ENCODE results near the gene ZBTB5.
A peak's percentile ranks its signal among the peaks of the same experiment; 100 is the strongest.
"Not testable (repeated sequence)": the region's sequence is repeated elsewhere in the genome, so short reads cannot be mapped to it uniquely, and the experiment has no call there.

Gene ZBTB5

DNA sequence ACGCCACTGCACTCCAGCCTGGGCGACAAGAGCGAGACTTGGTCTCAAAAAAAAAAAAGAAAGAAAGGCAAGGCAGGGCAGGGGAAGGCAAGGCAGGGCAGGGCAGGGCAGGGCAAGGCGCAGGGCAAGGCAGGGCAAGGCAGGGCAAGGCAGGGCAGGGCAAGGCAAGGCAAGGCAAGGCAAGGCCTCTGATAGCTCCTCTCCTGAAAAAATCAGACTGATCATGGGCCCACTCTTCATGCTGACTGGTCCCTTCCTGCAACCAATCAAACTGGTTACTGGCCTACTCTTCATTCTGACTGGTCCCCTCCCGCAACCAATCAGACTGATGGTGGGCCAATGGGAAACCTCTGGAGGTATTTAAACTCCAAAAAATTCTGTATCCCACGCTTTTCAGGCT lies 3.4 kb upstream of the ZBTB5 start:
- no peak for DNase-seq (ENCODE audit: low read depth)
- no peak for TF ChIP-seq CTCF (conservative IDR thresholded peaks at IDR 0.05; ENCODE audit: low read depth, low read length)
- no peak overlapping the region for H3K4me3 ChIP-seq (ENCODE audit: low read length)

- not testable (repeated sequence) for DNase-seq (ENCODE audit: low read depth); H3K4me3 ChIP-seq (ENCODE audit: low read length)
These were observed 2.3 kb upstream of the ZBTB5 start for GRCh38 chr9:37467530-37467929.

DNA sequence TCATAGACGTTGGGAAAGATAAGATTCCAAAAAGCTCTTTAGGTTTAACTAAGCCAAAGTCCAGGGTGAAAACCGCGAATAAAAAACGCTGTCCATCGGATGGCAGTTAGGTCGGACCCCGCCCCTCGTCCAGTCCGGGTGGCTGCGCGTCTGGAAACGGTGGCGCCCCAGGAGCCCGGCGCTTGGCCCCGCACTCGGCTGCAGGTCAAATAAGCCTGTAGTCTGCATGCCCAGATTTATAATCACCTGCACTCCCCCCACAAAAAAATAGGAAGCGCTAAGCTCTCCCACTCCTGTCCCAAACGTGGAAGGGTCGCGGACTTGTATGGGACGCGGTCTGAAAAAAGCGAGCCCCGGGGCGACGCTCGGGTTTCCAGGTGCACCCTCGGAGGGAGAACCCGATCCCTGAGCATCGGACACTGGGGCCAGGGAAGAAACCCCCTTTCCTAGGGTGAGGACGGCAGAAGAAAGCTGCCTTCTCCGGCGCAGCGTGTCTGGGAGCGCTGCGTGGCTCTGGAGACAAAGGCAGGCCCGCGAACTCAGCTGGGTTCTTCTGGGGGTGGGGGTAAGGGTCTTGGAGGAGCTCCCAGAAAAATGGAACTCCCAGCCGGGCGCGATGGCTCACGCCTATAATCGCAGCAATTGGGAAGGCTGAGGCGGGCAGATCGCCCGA lies 923 bp upstream of the ZBTB5 start:
- no peak for DNase-seq (ENCODE audit: low read depth)
- peak overlapping the region; percentile 89 for H3K4me3 ChIP-seq (ENCODE audit: low read length)
- no peak for TF ChIP-seq CTCF (conservative IDR thresholded peaks at IDR 0.05; ENCODE audit: low read depth, low read length)

- peak overlapping the region; percentile 89 for H3K4me3 ChIP-seq (ENCODE audit: low read length)
- DNase-seq (ENCODE audit: low read depth) = peak; percentile 26
- TF ChIP-seq CTCF (conservative IDR thresholded peaks at IDR 0.05; ENCODE audit: low read depth, low read length) = no peak
These were observed 613 bp downstream of the ZBTB5 start for GRCh38 chr9:37464426-37465248.

DNA sequence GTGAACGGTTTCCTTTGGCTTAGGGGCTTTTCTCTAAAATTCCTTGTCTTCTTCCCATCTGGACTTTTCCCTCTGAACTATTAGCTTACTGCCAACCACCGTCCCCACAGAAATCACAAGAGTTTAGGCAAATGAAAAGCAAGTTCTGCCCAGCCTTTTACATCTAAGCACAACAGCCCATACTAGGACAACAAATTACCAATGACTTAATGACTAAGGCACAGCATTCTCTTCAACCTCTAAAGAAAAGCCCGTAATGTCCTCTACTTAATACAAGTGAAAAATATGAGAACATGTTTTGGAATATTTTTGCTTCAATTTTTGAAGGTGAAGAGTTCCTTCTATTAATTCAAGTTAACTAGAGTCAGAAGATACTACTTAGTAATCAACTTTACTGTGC lies 1.2 kb downstream of the ZBTB5 start:
- no peak for DNase-seq (ENCODE audit: low read depth)
- no peak for TF ChIP-seq CTCF (conservative IDR thresholded peaks at IDR 0.05; ENCODE audit: low read depth, low read length)

GRCh38 chr9:37456817-37457216 lies 8.4 kb downstream of the ZBTB5 start:
- DNase-seq (ENCODE audit: low read depth) = no peak
- H3K4me3 ChIP-seq (ENCODE audit: low read length) = no peak overlapping the region
- TF ChIP-seq CTCF (conservative IDR thresholded peaks at IDR 0.05; ENCODE audit: low read depth, low read length) = no peak

More for the DNA sequence above, 1.2 kb downstream of the ZBTB5 start:
- peak overlapping the region; percentile 89 for H3K4me3 ChIP-seq (ENCODE audit: low read length)

DNA sequence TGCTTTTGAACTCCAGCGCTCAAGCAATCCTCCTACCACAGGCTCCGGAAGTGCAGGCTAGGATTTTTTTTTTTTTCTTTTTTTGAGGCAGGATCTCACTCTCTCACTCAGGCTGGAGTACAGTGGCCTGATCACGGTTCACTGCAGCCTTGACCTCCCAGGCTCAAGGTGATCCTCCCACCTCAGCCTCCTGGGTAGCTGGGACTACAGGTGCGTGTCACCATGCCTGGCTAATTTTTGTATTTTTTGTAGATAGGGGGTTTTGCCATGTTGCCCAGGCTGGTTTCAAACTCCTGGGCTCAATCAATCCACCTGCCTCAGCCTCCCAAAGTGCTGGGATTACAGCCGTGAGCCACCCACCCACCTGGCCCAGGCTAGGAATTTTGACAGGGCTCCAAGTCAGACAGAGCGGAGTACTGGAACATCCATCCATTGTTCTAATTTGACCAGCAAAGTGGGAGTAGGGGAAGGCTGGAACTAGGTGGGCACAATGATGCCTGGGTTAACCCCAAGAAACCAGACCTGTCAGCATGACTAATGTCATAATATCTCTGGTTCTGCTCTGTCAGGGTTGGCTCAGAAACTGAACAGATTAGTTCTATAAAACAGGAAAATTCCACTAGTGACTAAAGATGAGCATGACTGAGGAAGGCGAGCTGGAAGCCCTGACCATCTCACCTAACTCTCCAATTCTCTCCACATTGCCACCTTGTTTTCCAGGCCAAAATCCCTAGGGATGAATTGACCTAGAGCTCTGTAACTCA lies 9.2 kb downstream of the ZBTB5 start:
- no peak for TF ChIP-seq CTCF (conservative IDR thresholded peaks at IDR 0.05; ENCODE audit: low read depth, low read length)
- no peak overlapping the region for H3K4me3 ChIP-seq (ENCODE audit: low read length)
- DNase-seq (ENCODE audit: low read depth) = no peak
